GM18951 (cell line): Measurements from ENCODE around the gene ACSL4.

ENCODE experiments used
- POLR2A ChIP-seq: IDR thresholded peaks from 4 replicates; pipeline ENCODE4 v1.6.1; 2011; ENCODE audit warnings: mild to moderate bottlenecking; ENCODE audit not compliant: insufficient read length, insufficient read depth; ENCODE audit errors: extremely low read depth
- in situ Hi-C: fragments of 300-500 bp; cut with MboI; formaldehyde crosslinking; loops from one replicate; pipeline ENCODE4 v1.12.0; 2022; ENCODE audit warnings: low sequenced_read_pairs, mixed read lengths, inconsistent platforms; ENCODE audit not compliant: unreplicated experiment

Gene ACSL4

DNA sequence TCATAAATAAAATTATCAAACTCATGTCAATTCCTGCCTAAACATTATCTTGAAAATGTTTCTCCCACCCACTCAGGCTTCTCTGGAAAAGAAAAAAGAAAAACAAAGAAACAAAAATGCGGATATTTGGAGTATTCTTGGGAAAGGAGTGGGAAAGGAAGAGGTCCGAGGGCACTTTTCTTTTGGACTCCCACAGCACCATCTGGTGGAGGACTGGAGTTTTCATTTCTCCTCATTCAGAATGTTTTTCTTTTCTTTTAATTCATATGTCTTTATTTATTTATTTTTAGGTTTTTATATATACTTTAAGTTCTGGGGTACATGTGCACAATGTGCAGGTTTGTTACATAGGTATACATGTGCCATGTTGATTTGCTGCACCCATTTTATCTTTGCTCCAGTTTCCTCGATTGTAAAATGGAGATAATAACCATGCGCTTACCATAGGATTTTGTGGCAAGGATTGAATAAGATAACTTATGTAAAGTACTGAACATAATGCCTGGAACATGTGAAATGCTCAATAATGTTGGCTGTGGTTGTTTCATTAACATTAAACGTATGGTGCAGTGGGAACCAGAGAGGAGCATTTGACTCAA, 100.1 kb downstream of the ACSL4 start:
- in situ Hi-C loops, result no loop called here
- TF ChIP-seq POLR2A, result no peak

DNA sequence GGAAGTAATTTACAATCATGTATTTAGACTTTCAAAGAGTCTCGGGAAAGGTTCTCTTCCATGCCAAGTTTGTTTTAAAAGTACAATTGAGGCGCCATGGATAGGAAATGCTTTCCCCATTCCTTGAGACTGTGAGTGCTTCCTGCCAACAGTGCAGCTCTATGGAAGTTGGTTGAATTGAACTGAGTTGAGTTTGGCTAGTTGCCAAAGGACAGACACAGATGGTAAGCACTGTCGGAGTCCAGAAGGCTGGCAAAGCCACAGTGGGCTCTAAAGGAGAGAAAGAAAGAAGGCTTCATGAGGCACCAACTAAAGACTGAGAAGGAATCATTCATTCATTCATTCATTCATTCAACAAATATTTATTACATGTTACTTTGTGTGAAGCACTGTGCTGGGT, 103.7 kb downstream of the ACSL4 start:
- in situ Hi-C loops, result no loop called here

DNA sequence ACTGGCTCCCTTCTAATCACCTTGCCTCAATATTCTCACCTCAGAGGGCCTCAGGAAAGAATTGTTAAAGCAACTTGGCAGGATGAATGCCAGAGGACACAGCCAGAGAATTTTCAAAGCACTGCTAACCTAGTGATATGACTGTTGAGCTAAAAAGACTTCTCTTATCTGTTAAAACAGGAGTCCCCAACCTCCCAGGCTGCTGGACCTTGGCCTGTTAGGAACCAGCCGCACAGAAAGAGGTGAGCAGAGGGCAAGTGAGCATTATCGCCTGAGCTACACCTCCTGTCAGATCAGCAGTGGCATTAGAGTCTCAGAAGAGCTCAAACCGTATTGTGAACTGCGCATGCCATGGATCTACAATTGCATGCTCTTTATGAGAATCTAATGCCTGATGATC, 106.4 kb downstream of the ACSL4 start:
- in situ Hi-C loops, result no loop called here
- TF ChIP-seq POLR2A, result no peak

More for the DNA sequence above, 103.7 kb downstream of the ACSL4 start:
- TF ChIP-seq POLR2A, result no peak

DNA sequence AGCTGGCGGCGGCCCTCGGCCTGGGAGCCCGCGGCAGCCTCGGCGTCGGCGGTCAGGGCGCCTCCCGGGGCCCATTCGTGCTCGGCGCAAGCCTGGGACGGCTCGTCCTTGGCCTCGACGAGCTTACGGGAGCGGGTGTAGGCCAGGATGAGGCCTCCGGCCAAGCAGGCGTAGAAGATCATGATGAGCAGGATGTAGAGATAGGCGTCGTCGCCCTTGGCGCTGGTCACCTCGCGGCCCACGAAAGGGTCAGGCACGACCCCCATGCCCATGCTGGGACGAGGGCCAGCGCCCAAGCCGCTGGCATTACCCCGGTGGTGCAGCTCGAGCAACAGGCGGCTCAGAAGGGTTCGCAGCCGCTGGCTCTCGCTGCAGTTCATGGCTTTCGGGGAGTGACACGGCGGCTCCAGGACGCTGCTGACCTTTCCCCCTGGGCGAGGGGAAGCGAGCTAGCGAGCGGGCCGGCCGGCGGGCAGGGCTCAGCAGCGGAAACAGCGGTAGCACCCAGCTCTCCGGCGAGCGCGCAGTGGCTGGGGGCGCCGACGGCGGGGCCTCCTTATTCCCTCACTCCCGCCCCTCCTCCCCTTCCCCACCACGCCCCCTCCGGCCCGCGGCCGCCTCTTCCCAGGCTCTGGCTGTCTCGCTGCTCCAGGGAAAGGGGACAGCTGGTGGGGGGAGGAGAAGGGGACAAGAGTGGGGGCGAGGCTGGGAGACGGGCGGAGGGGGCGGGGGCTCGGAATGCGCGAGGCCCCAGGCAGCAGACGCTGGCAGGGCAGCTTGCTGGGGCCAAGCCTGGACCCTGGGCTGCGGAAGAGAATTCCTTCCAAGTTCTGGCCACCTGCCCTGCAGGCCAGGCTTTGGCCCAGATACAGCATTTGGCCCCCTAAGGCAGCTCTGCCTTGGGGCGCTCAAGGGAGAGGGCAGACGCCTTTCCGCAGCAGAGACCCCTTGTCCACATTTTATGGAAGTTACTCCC, 108.1 kb downstream of the ACSL4 start, which contains the start of gene KCNE5:
TSS of gene KCNE5 (minus strand) at position 532 of the 976 bp plus-strand sequence. CDS start at position 380, 152 bp downstream.
- in situ Hi-C loops, result no loop called here
- TF ChIP-seq POLR2A, result no peak

DNA sequence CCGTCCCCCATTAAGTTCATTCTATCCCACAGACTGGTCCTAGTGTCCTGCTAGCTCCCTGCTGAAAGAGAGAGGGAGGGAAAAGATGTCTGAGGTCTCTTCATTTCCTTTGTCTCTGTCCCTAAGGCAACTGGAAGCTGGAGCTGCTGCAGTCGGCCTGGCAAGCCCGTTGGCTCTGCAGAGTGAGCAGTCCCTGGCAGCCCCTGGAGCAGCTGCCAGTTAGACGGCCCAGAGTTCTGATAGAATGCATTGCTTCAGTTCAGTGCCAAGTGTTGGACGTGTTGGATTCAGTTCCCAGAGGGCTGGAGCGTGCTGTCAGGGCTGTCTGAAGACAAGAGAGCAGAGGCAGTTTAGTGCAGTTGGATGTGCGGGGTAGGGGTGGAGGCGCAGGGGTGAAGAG, 109.1 kb downstream of the ACSL4 start:
- in situ Hi-C loops, result no loop called here
- no peak for TF ChIP-seq POLR2A

DNA sequence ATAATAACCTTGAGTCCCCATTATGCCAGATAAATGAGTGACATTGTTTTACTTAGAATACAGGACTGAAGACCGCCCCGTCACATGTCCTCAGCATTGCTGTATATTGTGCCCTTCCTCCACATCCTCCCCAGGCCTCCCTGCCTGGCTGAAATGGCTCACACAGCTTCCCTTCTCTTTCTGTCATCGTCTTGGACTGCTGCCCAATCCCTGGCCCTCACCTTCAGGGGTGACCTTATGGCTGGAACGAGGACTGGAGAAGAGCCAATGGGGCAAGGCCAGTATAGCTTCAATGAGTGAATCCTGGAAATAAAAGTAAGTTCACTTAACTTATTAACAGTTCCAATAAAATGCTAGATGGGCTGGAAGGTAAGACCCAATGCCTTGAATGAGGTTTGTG, 110.8 kb downstream of the ACSL4 start:
- TF ChIP-seq POLR2A, result no peak
- in situ Hi-C loops, result no loop called here

DNA sequence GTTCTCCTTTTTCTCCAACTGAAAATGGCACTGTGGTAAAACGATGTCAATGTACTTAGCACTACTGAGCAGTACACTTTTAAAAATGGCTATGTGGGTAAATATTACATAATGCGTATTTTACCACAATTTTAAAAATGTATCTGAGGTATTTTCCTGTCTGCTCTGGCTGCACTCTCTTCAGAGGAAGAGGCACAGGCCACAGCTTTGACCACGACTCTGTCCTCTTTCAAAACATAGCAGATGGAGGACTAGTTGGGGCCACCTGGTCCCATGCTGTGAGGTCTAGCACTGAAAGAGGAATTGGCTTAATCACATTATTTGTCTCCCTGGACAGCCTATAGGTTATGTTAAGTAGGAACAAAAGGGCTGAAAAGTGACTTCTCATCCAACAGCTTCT, 113.3 kb downstream of the ACSL4 start:
- in situ Hi-C loops, result no loop called here
- no peak for TF ChIP-seq POLR2A

DNA sequence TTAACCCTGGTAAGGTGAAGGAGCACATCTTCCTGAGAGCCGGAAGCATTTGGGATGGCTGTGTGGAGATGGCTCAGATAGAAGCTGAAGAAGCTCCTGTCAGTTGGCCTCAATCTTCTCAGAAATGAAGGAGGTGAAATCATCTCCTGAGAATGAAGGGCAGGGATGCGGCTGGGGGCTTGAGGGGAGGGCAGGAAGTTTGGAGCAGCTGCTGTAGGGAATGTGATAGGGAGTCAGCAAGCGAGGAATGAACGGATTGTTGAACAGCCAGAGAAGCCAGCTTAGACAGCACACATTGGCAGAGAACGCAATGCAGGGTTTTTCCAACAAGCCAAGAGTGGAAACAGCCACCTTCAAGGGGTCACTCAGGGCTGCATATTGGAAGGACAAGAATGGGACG, 118.1 kb downstream of the ACSL4 start:
- in situ Hi-C loops, result no loop called here
- TF ChIP-seq POLR2A, result no peak

DNA sequence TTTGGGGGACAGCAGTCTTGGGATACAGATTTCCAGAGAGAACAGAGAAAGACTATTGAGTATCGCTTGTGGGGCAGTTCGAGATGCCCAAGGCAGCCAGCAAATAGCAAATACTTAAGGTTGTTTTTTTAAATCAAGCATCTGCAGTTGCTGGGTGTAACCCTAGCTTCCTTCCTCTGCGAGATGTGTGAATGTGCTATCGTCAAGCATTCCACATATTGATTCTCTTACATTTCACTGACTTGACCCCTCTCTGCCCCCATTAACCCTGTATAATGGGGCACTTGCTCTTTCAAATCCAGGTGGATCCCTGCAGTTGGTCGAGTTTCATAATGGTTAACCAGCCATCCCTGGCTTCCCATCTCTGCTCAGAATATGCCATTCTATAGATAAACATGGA, 131.6 kb downstream of the ACSL4 start:
- no peak for TF ChIP-seq POLR2A
- in situ Hi-C loops, result no loop called here

DNA sequence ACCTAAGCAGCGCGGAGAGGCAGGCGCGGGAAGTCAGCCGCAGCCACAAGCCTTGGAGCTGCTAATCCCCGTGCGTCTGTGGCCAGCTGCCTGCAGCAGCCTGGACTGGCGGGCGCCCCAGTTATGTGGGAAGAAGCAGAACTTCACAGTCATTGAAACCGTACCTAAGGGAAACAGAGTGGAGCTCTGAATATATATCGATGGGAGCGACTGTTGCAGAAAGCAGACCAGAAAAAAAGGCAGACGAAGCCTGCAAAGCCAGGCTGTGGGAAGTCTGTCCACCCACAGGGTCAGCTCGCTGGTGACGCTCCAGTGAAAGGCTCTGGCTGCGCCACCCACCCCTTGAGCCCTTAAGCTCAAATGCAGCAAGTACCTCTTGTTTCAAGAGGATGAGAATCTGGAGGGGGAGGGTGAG, 132.8 kb downstream of the ACSL4 start:
- in situ Hi-C loops, result no loop called here
- TF ChIP-seq POLR2A, result no peak

DNA sequence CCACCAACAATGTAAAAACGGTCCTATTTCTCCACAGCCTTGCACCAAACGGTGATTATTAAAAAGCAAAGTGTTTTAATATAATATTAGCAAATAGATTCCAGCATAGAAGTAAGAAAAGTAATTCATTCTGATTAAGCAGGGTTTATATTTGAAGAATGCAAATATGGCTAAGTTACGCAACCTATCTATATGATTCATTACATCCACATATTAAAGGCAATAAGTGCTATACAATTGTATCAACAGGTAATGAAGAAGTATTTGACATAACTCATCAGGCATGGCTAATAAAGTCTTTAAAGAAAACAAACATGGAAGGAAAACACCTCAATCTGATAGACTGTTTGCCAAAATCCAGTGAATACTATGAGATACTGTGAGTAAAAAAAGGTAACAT, 137.0 kb downstream of the ACSL4 start:
- TF ChIP-seq POLR2A, result no peak
- in situ Hi-C loops, result no loop called here
